B cell (primary cell): ENCODE results near the gene BMP3. TPM values are rescaled to one million over a fixed set of nuclear protein-coding genes. Genes with fewer than 3 reads are reported as not detected.

Experiments
- ATAC-seq: fragments of 200-7000 bp; cut with Tn5 transposase; one replicate; pipeline ENCODE4 v1.10.0; 2021; ENCODE audit warnings: low read depth, mild to moderate bottlenecking, moderate number of reproducible peaks, moderate library complexity
- CTCF ChIA-PET: fragments of 350-600 bp; sonication (Branson Sonifier 250); formaldehyde crosslinking; loops from one replicate; lab custom pipeline; 2021; ENCODE audit warnings: antibody characterized with exemption, inconsistent platforms; lab: Charles Lee
- POLR2A ChIA-PET: fragments of 350-600 bp; sonication (Branson Sonifier 250); formaldehyde crosslinking; loops from one replicate; lab custom pipeline; 2021; ENCODE audit warnings: antibody characterized with exemption; lab: Charles Lee
- DNase-seq: peaks from one replicate; pipeline ENCODE4 v3.0.0; 2013
- H2AFZ ChIP-seq: 2 replicates; pipeline ENCODE4 v1.6.1; 2012; ENCODE audit warnings: mild to moderate bottlenecking, low read depth, low read length; ENCODE audit not compliant: insufficient read depth, poor library complexity, severe bottlenecking
- H3K27ac ChIP-seq, 2 donors: 1 replicate in 1 of 2; 2 replicates in 1 of 2; pipeline ENCODE4 v1.5.1; 2012 to 2013; ENCODE audit warnings: low read length in 2 of 2, mild to moderate bottlenecking in 2 of 2, moderate library complexity in 1 of 2
- H3K27me3 ChIP-seq, 4 experiments: fragments of 200-600 bp in 1 of 4; sonication (generic) in 1 of 4; replicated peaks in 1 of 4; 1 replicate in 2 of 4; 2 replicates in 2 of 4; pipeline versions ENCODE4 v1.6.1 to v1.7.0; 2013 to 2016; ENCODE audit warnings: low read length in 3 of 4, mild to moderate bottlenecking in 2 of 4, mixed read lengths in 1 of 4, moderate library complexity in 1 of 4; ENCODE audit not compliant: insufficient read depth in 4 of 4, control insufficient read depth in 3 of 4; ENCODE audit errors: control extremely low read depth in 1 of 4
- H3K36me3 ChIP-seq, 2 experiments: replicated peaks in 1 of 2; 1 replicate in 1 of 2; 2 replicates in 1 of 2; pipeline versions ENCODE4 v1.6.1 to v1.7.1; 2013; ENCODE audit warnings: low read length in 1 of 2; ENCODE audit not compliant: insufficient read depth in 2 of 2, control insufficient read depth in 1 of 2; ENCODE audit errors: control extremely low read depth in 1 of 2, extremely low read depth in 1 of 2
- H3K4me1 ChIP-seq, 2 donors: fragments of 200-600 bp in 1 of 2; sonication (generic) in 1 of 2; 1 replicate in 1 of 2; 2 replicates in 1 of 2; pipeline versions ENCODE4 v1.5.1 to v1.6.1; 2013 to 2017; ENCODE audit warnings: low read length in 2 of 2; ENCODE audit not compliant: control insufficient read depth in 2 of 2, insufficient read depth in 2 of 2
- H3K4me2 ChIP-seq: replicated peaks from 2 replicates; pipeline ENCODE3; 2012; ENCODE audit warnings: mild to moderate bottlenecking, low read depth, low read length; ENCODE audit not compliant: poor library complexity, severe bottlenecking
- H3K4me3 ChIP-seq, 5 experiments: fragments of 200-600 bp in 1 of 5; sonication (generic) in 1 of 5; 1 replicate in 3 of 5; 2 replicates in 2 of 5; pipeline versions ENCODE4 v1.5.1 to v1.7.0; 2011 to 2016; ENCODE audit warnings: low read length in 4 of 5, mild to moderate bottlenecking in 4 of 5, low read depth in 2 of 5, control low read depth in 1 of 5, moderate library complexity in 1 of 5; ENCODE audit not compliant: insufficient read depth in 1 of 5; ENCODE audit errors: control extremely low read depth in 1 of 5, extremely low read depth in 1 of 5
- H3K79me2 ChIP-seq: fragments of 200-600 bp; sonication (generic); one replicate; pipeline ENCODE4 v1.6.0; 2016; ENCODE audit warnings: low read length; ENCODE audit not compliant: control insufficient read depth, insufficient read depth
- H3K9ac ChIP-seq: fragments of 200-600 bp; sonication (generic); 2 replicates; pipeline ENCODE4 v1.6.1; 2017; ENCODE audit warnings: mild to moderate bottlenecking, low read length, moderate library complexity
- H3K9me3 ChIP-seq, 3 donors: one replicate each; pipeline versions ENCODE4 v1.6.1 to v1.7.1; 2013; ENCODE audit warnings: low read length in 2 of 3; ENCODE audit not compliant: control insufficient read depth in 2 of 3, insufficient read depth in 1 of 3; ENCODE audit errors: control extremely low read depth in 1 of 3
- H4K20me1 ChIP-seq: 2 replicates; pipeline ENCODE4 v1.6.0; 2012; ENCODE audit warnings: mild to moderate bottlenecking, low read length; ENCODE audit not compliant: insufficient read depth, control insufficient read depth, poor library complexity, severe bottlenecking
- H3K27ac Mint-ChIP-seq: one replicate; pipeline ENCODE4 v1.8.0; 2021; ENCODE audit warnings: mixed read lengths
- H3K27me3 Mint-ChIP-seq: one replicate; pipeline ENCODE4 v1.8.0; 2021; ENCODE audit warnings: mixed read lengths
- H3K4me1 Mint-ChIP-seq: one replicate; pipeline ENCODE4 v1.8.0; 2021; ENCODE audit warnings: mixed read lengths
- H3K4me3 Mint-ChIP-seq: one replicate; pipeline ENCODE4 v1.8.0; 2021; ENCODE audit warnings: mixed read lengths
- H3K9me3 Mint-ChIP-seq: one replicate; pipeline ENCODE4 v1.8.0; 2022; ENCODE audit warnings: mixed read lengths; ENCODE audit not compliant: insufficient read depth
- EZH2 ChIP-seq: IDR thresholded peaks from 2 replicates; pipeline ENCODE4 v1.6.1; 2012; ENCODE audit warnings: borderline replicate concordance, low read depth, mild to moderate bottlenecking, moderate library complexity, low read length; ENCODE audit not compliant: insufficient read depth, poor library complexity, severe bottlenecking
- WGBS: methylation state at CpG from one replicate; pipeline ENCODE4 v1.1.5; 2013; ENCODE audit warnings: missing lambda C conversion rate; ENCODE audit not compliant: insufficient coverage; 5-methylcytosine and 5-hydroxymethylcytosine counted together
- intact Hi-C: fragments of 100-400 bp; cut with micrococcal nuclease; formaldehyde crosslinking; loops from one replicate; pipeline ENCODE4 v1.10.0; 2022
- polyA plus RNA-seq: library from polyadenylated mRNA; depleted of rRNA; stranded (reverse); fragments of >200 nt; gene quantifications from 2 replicates; pipeline ENCODE4 v1.2.3, GENCODE V29; 2012
- total RNA-seq, 2 donors: library from RNA; stranded (reverse); fragments of 120-200 nt in 1 of 2; gene quantifications; 1 replicate in 1 of 2; 2 replicates in 1 of 2; pipeline versions ENCODE4 v1.2.3 to v1.2.4, GENCODE V29; 2013 to 2022
- TF ChIP-seq, protein P1 (sequence below): fragments of 200-600 bp; IDR thresholded peaks from one replicate; pipeline ENCODE4 v1.8.0; 2022; ENCODE audit warnings: antibody characterized with exemption, mild to moderate bottlenecking

BMP3 gene
- total and polyA plus RNA-seq, 2 donors (not counting 1 experiment from before 2014, with no cell fraction given), result 0.49 to 0.57 TPM

DNA sequence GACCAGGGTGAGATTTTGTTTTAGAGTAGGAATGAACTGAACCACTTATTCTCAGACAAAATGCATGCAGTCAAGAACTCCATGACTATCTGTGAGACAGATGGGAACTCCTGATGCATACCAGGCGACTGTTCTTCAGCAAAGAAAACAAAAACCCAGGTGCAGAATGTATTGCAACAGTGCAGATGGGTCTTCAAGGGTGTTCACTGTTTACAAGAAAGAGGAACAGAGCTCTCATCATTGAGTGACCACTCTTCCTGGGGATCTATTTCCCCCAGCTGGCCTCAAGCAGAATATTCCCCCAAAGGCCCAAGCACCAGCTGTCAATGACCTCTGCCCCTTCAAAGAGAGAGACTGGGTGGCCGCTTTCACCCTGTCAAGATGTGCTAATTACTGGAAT, 39.7 kb upstream of the BMP3 start:
- Histone ChIP-seq H3K9me3 (no peaks in the 10 kb centered on the region), H3K27me3 (no peaks in the 10 kb centered on the region), H3K36me3 (no peaks in the 10 kb centered on the region), H3K4me3 (no peak overlapping the region), H2AFZ (no peak overlapping the region), H3K4me2 (peak overlapping the region; percentile 16), H3K79me2 (no peaks in the 10 kb centered on the region), H4K20me1 (no peaks in the 10 kb centered on the region), H3K9ac (no peak overlapping the region), H3K4me1 (peaks cover 11 to 18% of the 10 kb centered on the region in 2 donors), H3K27ac (no peak overlapping the region)
- Mint-ChIP-seq H3K27ac (no peak overlapping the region), H3K27me3 (no peaks in the 10 kb centered on the region), H3K4me1 (peaks cover 25% of the 10 kb centered on the region), H3K4me3 (no peak overlapping the region), H3K9me3 (no peaks in the 10 kb centered on the region)
- ChIA-PET CTCF (interaction anchor here (0.7 to 4.3 kb wide), 21 partner anchors 9 to 1748 kb away, joined by 3 to 41 read pairs (median 7); no protein-coding TSS in a partner anchor), POLR2A (no interaction called here)
- intact Hi-C loops, result loop anchor here (1.0 to 5.0 kb wide), 5 partner anchors 46 to 630 kb away; no protein-coding TSS in a partner anchor
- TF ChIP-seq, protein P1, sequence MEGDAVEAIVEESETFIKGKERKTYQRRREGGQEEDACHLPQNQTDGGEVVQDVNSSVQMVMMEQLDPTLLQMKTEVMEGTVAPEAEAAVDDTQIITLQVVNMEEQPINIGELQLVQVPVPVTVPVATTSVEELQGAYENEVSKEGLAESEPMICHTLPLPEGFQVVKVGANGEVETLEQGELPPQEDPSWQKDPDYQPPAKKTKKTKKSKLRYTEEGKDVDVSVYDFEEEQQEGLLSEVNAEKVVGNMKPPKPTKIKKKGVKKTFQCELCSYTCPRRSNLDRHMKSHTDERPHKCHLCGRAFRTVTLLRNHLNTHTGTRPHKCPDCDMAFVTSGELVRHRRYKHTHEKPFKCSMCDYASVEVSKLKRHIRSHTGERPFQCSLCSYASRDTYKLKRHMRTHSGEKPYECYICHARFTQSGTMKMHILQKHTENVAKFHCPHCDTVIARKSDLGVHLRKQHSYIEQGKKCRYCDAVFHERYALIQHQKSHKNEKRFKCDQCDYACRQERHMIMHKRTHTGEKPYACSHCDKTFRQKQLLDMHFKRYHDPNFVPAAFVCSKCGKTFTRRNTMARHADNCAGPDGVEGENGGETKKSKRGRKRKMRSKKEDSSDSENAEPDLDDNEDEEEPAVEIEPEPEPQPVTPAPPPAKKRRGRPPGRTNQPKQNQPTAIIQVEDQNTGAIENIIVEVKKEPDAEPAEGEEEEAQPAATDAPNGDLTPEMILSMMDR, result no peak
- no peak for TF ChIP-seq EZH2
- 10% methylated on average over 2 of the region's 2 CpGs for WGBS
- peak; percentile 47 for ATAC-seq
- DNase-seq, result peak; percentile 14

DNA sequence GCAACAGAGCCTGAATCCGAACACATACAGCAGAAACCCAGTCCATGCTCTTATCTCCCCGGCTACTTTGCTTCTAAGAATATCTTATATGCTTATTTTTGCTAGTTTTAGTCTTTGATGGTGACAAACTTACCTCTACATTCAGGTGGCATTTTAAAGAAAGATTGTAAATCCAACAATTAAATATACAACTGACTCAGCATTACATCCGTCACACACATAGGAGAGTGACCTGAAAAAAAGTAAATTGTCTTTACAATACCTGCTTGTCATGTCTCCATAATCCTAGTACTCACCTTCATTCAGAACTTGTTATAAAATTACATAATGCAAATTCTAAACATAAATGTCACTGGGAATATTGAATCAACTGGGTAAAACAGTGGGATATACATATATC, 30.6 kb upstream of the BMP3 start:
- peaks cover 14% of the 10 kb centered on the region for H3K4me1 Mint-ChIP-seq

More for the DNA sequence above, 30.6 kb upstream of the BMP3 start:
- H3K9me3 Mint-ChIP-seq, result no peaks in the 10 kb centered on the region
- ChIA-PET POLR2A (no interaction called here), CTCF (interaction anchor here (1.2 kb wide), 1 partner anchor 9 kb away, joined by 3 read pairs; no protein-coding TSS in a partner anchor)
- ATAC-seq, result no peak
- H3K4me3 Mint-ChIP-seq, result no peak overlapping the region
- no peak overlapping the region for H3K4me2 ChIP-seq
- TF ChIP-seq EZH2, result no peak
- H3K9ac ChIP-seq, result no peak overlapping the region
- no peak overlapping the region for H3K27ac ChIP-seq
- H3K4me3 ChIP-seq, result no peak overlapping the region
- H3K36me3 ChIP-seq, result no peaks in the 10 kb centered on the region
- H3K79me2 ChIP-seq, result no peaks in the 10 kb centered on the region
- peaks cover 11 to 15% of the 10 kb centered on the region in 2 donors for H3K4me1 ChIP-seq
- no peak for DNase-seq
- intact Hi-C loops, result no loop called here
- H3K9me3 ChIP-seq, result peaks cover 0 to 1% (median 0%) of the 10 kb centered on the region in 3 donors
- WGBS, result no CpG with 5 or more reads among the region's 3 CpGs
- no peaks in the 10 kb centered on the region for H3K27me3 ChIP-seq
- H4K20me1 ChIP-seq, result no peaks in the 10 kb centered on the region
- H2AFZ ChIP-seq, result no peak overlapping the region
- no peak overlapping the region for H3K27ac Mint-ChIP-seq
- H3K27me3 Mint-ChIP-seq, result no peaks in the 10 kb centered on the region
